SK-N-SH (cell line): ENCODE results near the gene CA5B. TPM values are rescaled to one million over a fixed set of nuclear protein-coding genes. Genes with fewer than 3 reads are reported as not detected.

ENCODE experiments used
- CTCF ChIA-PET: fragments of 300-600, 350-600 bp; formaldehyde crosslinking; extraction: SDS; loops from one replicate; lab custom pipeline; 2021; lab: Yijun Ruan, JAX
- POLR2A ChIA-PET: fragments of 350-600 bp; sonication (Branson Sonifier 250); formaldehyde crosslinking; extraction: SDS; loops from one replicate; lab custom pipeline; 2020; ENCODE audit warnings: antibody characterized with exemption, inconsistent platforms; lab: Yijun Ruan, JAX
- DNase-seq: peaks from one replicate; pipeline ENCODE4 v3.0.0; 2012
- H2AFZ ChIP-seq: fragments of 200-600 bp; sonication (generic); 2 replicates; pipeline ENCODE4 v1.8.1; 2016; ENCODE audit warnings: antibody characterized with exemption, mild to moderate bottlenecking, low read depth
- H3F3A ChIP-seq: fragments of 200-600 bp; sonication (generic); replicated peaks from 2 replicates; pipeline ENCODE3; 2016; ENCODE audit warnings: antibody characterized with exemption, mild to moderate bottlenecking; ENCODE audit not compliant: insufficient read depth
- H3K27ac ChIP-seq, 2 experiments: fragments of 200-500 bp in 1 of 2; fragments of 200-600 bp in 1 of 2; sonication (Bioruptor generic) in 1 of 2; sonication (generic), shearing (Covaris generic) in 1 of 2; 2 replicates each; pipeline versions ENCODE4 v1.5.1 to v1.6.1; 2014 to 2016; ENCODE audit warnings: low read depth in 2 of 2, inconsistent platforms in 1 of 2, low read length in 1 of 2, mild to moderate bottlenecking in 1 of 2, mixed read lengths in 1 of 2
- H3K27me3 ChIP-seq: fragments of 200-600 bp; sonication (generic), shearing (Covaris generic); 2 replicates; pipeline ENCODE4 v1.6.1; 2016; ENCODE audit warnings: mixed run types; ENCODE audit not compliant: insufficient read depth
- H3K36me3 ChIP-seq, 2 experiments: fragments of 200-500 bp in 1 of 2; fragments of 200-600 bp in 1 of 2; sonication (Bioruptor generic) in 1 of 2; sonication (generic) in 1 of 2; replicated peaks in 1 of 2; 2 replicates each; pipeline versions ENCODE3 to v1.5.1; 2014 to 2016; ENCODE audit warnings: low read length in 1 of 2, mild to moderate bottlenecking in 1 of 2; ENCODE audit not compliant: insufficient read depth in 2 of 2, control insufficient read depth in 1 of 2
- H3K4me1 ChIP-seq, 2 experiments: fragments of 200-500 bp in 1 of 2; fragments of 200-600 bp in 1 of 2; sonication (Bioruptor generic) in 1 of 2; sonication (generic), shearing (Covaris generic) in 1 of 2; 2 replicates each; pipeline versions ENCODE4 v1.5.1 to v1.6.1; 2014 to 2016; ENCODE audit warnings: low read depth in 1 of 2, low read length in 1 of 2, mixed run types in 1 of 2; ENCODE audit not compliant: insufficient read depth in 2 of 2, control insufficient read depth in 1 of 2
- H3K4me2 ChIP-seq: fragments of 200-600 bp; sonication (generic), shearing (Covaris generic); 2 replicates; pipeline ENCODE4 v1.6.1; 2017; ENCODE audit warnings: mixed run types
- H3K4me3 ChIP-seq, 2 experiments: fragments of 200-500 bp in 1 of 2; fragments of 200-600 bp in 1 of 2; sonication (Bioruptor generic) in 1 of 2; sonication (generic), shearing (Covaris generic) in 1 of 2; 2 replicates each; pipeline versions ENCODE4 v1.5.1 to v1.8.1; 2014 to 2016; ENCODE audit warnings: low read depth in 2 of 2, inconsistent platforms in 1 of 2, low read length in 1 of 2, mild to moderate bottlenecking in 1 of 2, mixed read lengths in 1 of 2, moderate library complexity in 1 of 2
- H3K79me2 ChIP-seq: fragments of 200-600 bp; sonication (generic); 2 replicates; pipeline ENCODE4 v1.8.1; 2017; ENCODE audit warnings: mild to moderate bottlenecking; ENCODE audit not compliant: insufficient read depth
- H3K9ac ChIP-seq: fragments of 200-600 bp; sonication (generic); 2 replicates; pipeline ENCODE4 v1.6.1; 2017; ENCODE audit warnings: mixed run types
- H3K9me2 ChIP-seq: fragments of 200-600 bp; sonication (generic); 2 replicates; pipeline ENCODE4 v1.6.1; 2017; ENCODE audit warnings: mixed run types
- H3K9me3 ChIP-seq: fragments of 200-600 bp; sonication (generic); 2 replicates; pipeline ENCODE4 v1.6.1; 2017; ENCODE audit warnings: mixed run types, mild to moderate bottlenecking, moderate library complexity
- H4K20me1 ChIP-seq: fragments of 200-600 bp; sonication (generic); 2 replicates; pipeline ENCODE4 v1.6.1; 2017; ENCODE audit warnings: mild to moderate bottlenecking, mixed run types; ENCODE audit not compliant: insufficient read depth
- CHD2 ChIP-seq: fragments of 150-350 bp; IDR thresholded peaks from 2 replicates; pipeline ENCODE4 v1.6.1; 2018; ENCODE audit warnings: low read length; ENCODE audit not compliant: partially characterized antibody
- FOSL2 ChIP-seq: IDR thresholded peaks from 2 replicates; pipeline ENCODE4 v1.4.0; 2012; ENCODE audit warnings: low read depth, mild to moderate bottlenecking, moderate library complexity, borderline replicate concordance
- GATA2 ChIP-seq: sonication (generic); formaldehyde crosslinking; IDR thresholded peaks from 2 replicates; pipeline ENCODE4 v1.5.0; 2020; ENCODE audit warnings: mild to moderate bottlenecking, missing genetic modification reagents
- MXI1 ChIP-seq: IDR thresholded peaks from 2 replicates; pipeline ENCODE4 v1.6.1; 2012; ENCODE audit warnings: mild to moderate bottlenecking, low read depth, low read length, improper control_type of control experiment
- NFIC ChIP-seq: IDR thresholded peaks from 2 replicates; pipeline ENCODE4 v1.4.0; 2012; ENCODE audit warnings: borderline replicate concordance
- NRF1 ChIP-seq: IDR thresholded peaks from 2 replicates; pipeline ENCODE4 v1.6.1; 2012; ENCODE audit warnings: low read depth, mild to moderate bottlenecking, low read length
- RAD21 ChIP-seq: IDR thresholded peaks from 2 replicates; pipeline ENCODE4 v1.6.1; 2012; ENCODE audit warnings: mild to moderate bottlenecking, low read length
- RCOR1 ChIP-seq: fragments of 150-350 bp; IDR thresholded peaks from 2 replicates; pipeline ENCODE4 v1.6.1; 2017; ENCODE audit warnings: antibody characterized with exemption, low read length
- RXRA ChIP-seq: IDR thresholded peaks from 2 replicates; pipeline ENCODE4 v1.4.0; 2012; ENCODE audit warnings: low read depth, mild to moderate bottlenecking, borderline replicate concordance
- SMC3 ChIP-seq: IDR thresholded peaks from 2 replicates; pipeline ENCODE4 v1.6.1; 2012; ENCODE audit warnings: low read depth, low read length, improper control_type of control experiment
- WGBS: methylation state at CpG from one replicate; pipeline ENCODE4 v1.1.6; 2017; ENCODE audit warnings: low lambda C conversion rate; 5-methylcytosine and 5-hydroxymethylcytosine counted together
- polyA plus RNA-seq, 3 experiments: library from polyadenylated mRNA; depleted of rRNA; stranded (reverse); fragments of >200 nt; gene quantifications; 2 replicates each; pipeline ENCODE4 v1.2.3, GENCODE V29; 2012
- TF ChIP-seq, protein P1 (sequence below): fragments of 200-600 bp; sonication (generic); IDR thresholded peaks from 2 replicates; pipeline ENCODE4 v1.6.1; 2017; ENCODE audit warnings: antibody characterized with exemption, mild to moderate bottlenecking, moderate library complexity
- TF ChIP-seq, protein P2 (sequence below): IDR thresholded peaks from 2 replicates; pipeline ENCODE4; 2012
- TF ChIP-seq, protein P3 (sequence below): fragments of 150-350 bp; IDR thresholded peaks from 2 replicates; pipeline ENCODE4 v1.6.1; 2016; ENCODE audit warnings: mild to moderate bottlenecking, low read depth, low read length
- TF ChIP-seq, protein P4 (sequence below): IDR thresholded peaks from 2 replicates; pipeline ENCODE4 v1.4.0; 2012; ENCODE audit warnings: low read depth, borderline replicate concordance

The CA5B gene
- polyA plus RNA-seq, 1 of the 3 experiments (the other 2 are of a cell fraction), result 4.4 TPM

DNA sequence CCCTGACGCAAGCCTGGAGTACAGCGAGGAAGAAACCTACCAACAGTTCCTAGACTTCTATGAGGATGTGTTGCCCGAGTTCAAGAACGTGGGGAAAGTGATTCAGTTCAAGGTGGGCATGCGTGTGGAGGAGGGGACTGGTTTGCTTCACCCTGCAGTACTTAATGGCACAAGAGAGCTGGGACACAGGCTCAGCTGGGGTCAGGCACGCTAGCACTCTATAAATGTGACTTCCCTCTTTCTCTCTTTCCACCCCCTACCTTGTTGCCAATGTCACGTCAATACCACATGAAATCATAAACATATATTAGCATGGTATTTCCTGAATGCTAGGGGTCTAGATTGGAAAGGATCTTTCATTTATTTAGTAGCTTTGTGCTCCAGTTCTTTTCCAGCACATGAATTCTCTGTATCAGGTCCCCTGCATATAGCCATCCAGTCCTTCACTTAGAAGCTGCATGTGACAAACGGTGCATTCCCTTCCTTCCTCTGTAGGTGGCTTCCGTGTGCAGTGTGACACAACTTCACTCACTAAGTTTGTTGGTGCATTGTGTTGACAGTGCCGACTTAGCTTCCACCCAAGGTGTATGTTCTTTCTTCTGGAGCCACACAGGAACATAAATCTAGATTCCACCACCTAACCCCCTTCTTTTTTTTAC lies 77.8 kb downstream of the CA5B start:
- no peak overlapping the region; a peak in 1 of 4 replicates for H3K27ac ChIP-seq
- H3K9ac ChIP-seq, result no peak overlapping the region
- H3K36me3 ChIP-seq, result peaks cover 54 to 64% of the 10 kb centered on the region in 2 experiments
- no peak overlapping the region for H3K4me3 ChIP-seq
- H3K4me2 ChIP-seq, result no peak overlapping the region
- 72% methylated on average over 10 of the region's 10 CpGs for WGBS
- H3K4me1 ChIP-seq, result no peaks in the 10 kb centered on the region; a peak in 2 of 4 replicates
- no peaks in the 10 kb centered on the region for H3F3A ChIP-seq
- no peaks in the 10 kb centered on the region for H3K79me2 ChIP-seq
- H2AFZ ChIP-seq, result no peak overlapping the region
- TF ChIP-seq, protein P1, sequence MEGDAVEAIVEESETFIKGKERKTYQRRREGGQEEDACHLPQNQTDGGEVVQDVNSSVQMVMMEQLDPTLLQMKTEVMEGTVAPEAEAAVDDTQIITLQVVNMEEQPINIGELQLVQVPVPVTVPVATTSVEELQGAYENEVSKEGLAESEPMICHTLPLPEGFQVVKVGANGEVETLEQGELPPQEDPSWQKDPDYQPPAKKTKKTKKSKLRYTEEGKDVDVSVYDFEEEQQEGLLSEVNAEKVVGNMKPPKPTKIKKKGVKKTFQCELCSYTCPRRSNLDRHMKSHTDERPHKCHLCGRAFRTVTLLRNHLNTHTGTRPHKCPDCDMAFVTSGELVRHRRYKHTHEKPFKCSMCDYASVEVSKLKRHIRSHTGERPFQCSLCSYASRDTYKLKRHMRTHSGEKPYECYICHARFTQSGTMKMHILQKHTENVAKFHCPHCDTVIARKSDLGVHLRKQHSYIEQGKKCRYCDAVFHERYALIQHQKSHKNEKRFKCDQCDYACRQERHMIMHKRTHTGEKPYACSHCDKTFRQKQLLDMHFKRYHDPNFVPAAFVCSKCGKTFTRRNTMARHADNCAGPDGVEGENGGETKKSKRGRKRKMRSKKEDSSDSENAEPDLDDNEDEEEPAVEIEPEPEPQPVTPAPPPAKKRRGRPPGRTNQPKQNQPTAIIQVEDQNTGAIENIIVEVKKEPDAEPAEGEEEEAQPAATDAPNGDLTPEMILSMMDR, result peak; percentile 42
- TF ChIP-seq NFIC, result no peak
- TF ChIP-seq, protein P2, sequence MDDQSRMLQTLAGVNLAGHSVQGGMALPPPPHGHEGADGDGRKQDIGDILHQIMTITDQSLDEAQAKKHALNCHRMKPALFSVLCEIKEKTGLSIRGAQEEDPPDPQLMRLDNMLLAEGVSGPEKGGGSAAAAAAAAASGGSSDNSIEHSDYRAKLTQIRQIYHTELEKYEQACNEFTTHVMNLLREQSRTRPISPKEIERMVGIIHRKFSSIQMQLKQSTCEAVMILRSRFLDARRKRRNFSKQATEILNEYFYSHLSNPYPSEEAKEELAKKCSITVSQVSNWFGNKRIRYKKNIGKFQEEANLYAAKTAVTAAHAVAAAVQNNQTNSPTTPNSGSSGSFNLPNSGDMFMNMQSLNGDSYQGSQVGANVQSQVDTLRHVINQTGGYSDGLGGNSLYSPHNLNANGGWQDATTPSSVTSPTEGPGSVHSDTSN, result no peak
- no peak for TF ChIP-seq RXRA
- TF ChIP-seq, protein P3, sequence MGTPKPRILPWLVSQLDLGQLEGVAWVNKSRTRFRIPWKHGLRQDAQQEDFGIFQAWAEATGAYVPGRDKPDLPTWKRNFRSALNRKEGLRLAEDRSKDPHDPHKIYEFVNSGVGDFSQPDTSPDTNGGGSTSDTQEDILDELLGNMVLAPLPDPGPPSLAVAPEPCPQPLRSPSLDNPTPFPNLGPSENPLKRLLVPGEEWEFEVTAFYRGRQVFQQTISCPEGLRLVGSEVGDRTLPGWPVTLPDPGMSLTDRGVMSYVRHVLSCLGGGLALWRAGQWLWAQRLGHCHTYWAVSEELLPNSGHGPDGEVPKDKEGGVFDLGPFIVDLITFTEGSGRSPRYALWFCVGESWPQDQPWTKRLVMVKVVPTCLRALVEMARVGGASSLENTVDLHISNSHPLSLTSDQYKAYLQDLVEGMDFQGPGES, result no peak
- no peak for TF ChIP-seq NRF1
- peak; percentile 61 for TF ChIP-seq RAD21
- peak; percentile 40 for TF ChIP-seq SMC3
- no peaks in the 10 kb centered on the region for H3K9me2 ChIP-seq
- ChIA-PET CTCF (interaction anchor here (0.7 to 2.7 kb wide), 12 partner anchors 8 to 629 kb away, joined by 3 to 11 read pairs (median 4); partner anchors contain the start of genes AP1S2 and CA5B), POLR2A (interaction anchor here (0.5 kb wide), 1 partner anchor 99 kb away, joined by 3 read pairs; no protein-coding TSS in a partner anchor)
- no peaks in the 10 kb centered on the region for H3K9me3 ChIP-seq
- no peaks in the 10 kb centered on the region for H4K20me1 ChIP-seq
- peak; percentile 59 for DNase-seq
- H3K27me3 ChIP-seq, result no peaks in the 10 kb centered on the region

DNA sequence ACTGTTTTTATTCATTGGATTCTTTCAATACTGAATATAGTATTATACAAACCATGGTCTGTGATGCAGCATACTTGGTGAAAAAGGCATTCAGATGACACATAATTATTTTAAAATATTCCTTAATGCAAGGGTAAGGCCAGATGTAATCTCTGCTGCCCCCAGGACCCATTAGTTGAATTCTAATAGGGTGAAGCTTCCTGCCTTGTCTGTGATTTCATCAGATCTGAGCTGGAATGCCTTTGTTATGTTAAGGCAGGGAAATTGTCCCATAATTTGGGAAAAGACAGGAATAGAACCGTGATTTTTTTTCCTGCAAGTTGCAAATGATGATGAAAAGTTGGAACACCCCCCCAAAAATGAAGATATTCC lies 78.4 kb downstream of the CA5B start:
- Histone ChIP-seq H3K4me3 (no peak overlapping the region), H3K9ac (no peak overlapping the region), H3K27me3 (no peaks in the 10 kb centered on the region), H2AFZ (no peak overlapping the region), H3K4me2 (no peak overlapping the region), H3F3A (no peaks in the 10 kb centered on the region), H3K36me3 (peaks cover 53 to 69% of the 10 kb centered on the region in 2 experiments), H4K20me1 (no peaks in the 10 kb centered on the region), H3K27ac (no peak overlapping the region; a peak in 1 of 4 replicates), H3K9me2 (no peaks in the 10 kb centered on the region), H3K4me1 (no peaks in the 10 kb centered on the region; a peak in 2 of 4 replicates), H3K79me2 (no peaks in the 10 kb centered on the region), H3K9me3 (no peaks in the 10 kb centered on the region)
- POLR2A ChIA-PET, result no interaction called here
- WGBS, result 4% methylated on average over 1 of the region's 1 CpG
- TF ChIP-seq FOSL2, result no peak
- TF ChIP-seq CHD2, result no peak
- no peak for TF ChIP-seq MXI1
- no peak for TF ChIP-seq GATA2
- TF ChIP-seq, protein P4, sequence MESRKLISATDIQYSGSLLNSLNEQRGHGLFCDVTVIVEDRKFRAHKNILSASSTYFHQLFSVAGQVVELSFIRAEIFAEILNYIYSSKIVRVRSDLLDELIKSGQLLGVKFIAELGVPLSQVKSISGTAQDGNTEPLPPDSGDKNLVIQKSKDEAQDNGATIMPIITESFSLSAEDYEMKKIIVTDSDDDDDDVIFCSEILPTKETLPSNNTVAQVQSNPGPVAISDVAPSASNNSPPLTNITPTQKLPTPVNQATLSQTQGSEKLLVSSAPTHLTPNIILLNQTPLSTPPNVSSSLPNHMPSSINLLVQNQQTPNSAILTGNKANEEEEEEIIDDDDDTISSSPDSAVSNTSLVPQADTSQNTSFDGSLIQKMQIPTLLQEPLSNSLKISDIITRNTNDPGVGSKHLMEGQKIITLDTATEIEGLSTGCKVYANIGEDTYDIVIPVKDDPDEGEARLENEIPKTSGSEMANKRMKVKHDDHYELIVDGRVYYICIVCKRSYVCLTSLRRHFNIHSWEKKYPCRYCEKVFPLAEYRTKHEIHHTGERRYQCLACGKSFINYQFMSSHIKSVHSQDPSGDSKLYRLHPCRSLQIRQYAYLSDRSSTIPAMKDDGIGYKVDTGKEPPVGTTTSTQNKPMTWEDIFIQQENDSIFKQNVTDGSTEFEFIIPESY, result no peak
- no peak for TF ChIP-seq RCOR1
- no peak for TF ChIP-seq RXRA
- TF ChIP-seq, protein P1, result peak; percentile 1; the same call in 1 of the 2 replicates
- TF ChIP-seq, protein P3, result no peak
- no peak for DNase-seq
- CTCF ChIA-PET, result interaction anchor here (0.6 to 2.7 kb wide), 10 partner anchors 9 to 629 kb away, joined by 3 to 11 read pairs (median 4); partner anchors contain the start of gene CA5B
